Measurements from ENCODE around the gene FOXE3.

The FOXE3 gene

DNA sequence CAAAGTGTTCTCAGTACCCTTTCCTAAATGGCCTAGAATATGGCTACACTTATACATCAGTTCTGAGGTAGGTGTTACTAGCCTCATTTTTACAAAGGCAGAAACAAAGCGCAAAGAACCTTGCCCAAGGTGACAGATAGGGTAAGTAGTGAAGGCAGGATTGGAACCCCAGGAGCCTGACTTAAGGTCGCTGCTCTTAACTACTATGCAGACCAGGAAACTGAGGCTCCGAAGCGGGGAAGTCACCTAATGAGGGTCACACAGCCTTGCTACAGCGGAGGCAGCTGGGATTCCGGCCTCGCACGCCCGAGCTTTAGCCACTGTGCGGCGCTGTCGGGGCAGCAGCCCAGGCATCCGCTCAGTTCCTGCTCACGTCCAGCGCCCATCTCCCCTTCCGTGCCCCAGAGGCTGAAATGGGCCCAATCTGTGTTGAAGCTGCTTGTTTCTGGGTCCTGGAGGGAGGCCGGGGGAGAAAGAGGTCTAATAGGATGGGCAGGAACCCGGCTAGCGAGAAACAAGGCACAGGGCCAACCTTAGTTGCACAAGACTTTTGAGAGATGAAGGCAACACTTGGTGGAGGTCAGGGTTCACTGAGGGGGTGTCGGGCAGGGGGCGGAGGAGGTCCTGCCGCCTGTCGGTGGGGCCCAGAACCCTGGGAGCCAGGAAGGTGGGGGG lies 20.4 kb downstream of the FOXE3 start:
- DNase-seq, result peak; percentile 34

DNA sequence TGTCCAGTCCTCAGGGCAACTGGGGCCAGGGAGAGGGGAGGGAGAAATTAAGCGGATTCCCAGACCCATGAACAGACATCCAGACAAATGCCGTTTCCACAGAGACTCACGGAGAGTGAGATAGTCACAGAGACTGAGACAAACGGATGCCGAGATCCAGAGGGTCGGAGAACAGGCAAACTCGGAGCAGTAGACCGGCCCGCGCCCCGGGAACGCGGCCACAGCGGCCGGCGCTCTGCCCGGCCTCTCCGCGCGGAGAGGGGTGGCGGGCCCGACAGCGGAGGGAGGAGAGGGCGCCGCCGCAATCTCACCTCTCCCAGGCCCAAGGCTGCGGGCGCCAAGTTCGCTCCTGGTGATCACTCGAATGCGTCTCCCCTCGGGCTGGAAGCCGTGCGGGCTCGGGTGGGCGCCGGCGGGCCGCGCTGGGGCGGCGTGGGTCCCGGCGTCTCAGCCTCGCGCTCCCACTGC lies 20.9 kb downstream of the FOXE3 start:
- DNase-seq, result peak; percentile 44

DNA sequence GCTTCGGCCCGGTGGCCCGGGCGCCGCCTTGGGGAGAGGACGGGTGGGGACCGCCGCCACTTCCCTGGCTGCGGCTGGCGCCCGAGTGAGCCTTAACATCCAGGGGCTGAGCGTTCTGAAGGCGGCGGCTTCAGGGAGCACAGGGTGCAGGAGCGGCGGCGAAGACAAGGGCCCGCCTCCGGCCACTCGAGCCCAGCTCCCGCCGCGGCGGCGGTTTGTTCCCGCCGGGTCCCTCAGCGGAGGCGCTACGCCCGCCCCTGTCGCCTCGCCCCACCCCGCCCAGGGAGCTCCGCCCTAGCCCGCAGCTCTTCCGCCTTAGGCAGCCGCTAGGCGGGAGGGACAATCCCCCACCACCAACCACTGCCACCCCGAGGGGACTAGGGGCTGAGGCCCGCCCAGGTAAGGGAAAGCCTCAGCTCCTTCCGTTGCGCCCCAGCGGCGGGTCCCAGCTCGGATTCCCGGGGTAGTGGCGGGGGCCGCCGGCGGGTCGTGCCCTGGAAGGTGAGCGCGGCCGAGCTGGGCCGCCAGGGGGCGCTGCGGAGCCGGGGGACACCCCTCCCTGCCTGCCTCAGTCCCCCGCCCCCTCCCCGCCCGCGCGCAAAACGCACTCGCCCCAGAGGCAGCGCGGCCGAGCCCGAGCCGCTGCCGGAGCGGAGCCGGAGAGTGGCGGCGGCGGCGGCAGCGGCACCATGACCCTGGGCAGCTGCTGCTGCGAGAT lies 21.5 kb downstream of the FOXE3 start, which contains the start of gene FOXD2:
FOXD2 (plus strand) TSS at position 598 of the 718 bp plus-strand sequence; CDS start at position 690, 92 bp downstream.
- DNase-seq, result peak; percentile 82

- no peak for DNase-seq
Measured at GRCh38 chr1:47438165-47439016, 22.3 kb downstream of the FOXE3 start.

DNA sequence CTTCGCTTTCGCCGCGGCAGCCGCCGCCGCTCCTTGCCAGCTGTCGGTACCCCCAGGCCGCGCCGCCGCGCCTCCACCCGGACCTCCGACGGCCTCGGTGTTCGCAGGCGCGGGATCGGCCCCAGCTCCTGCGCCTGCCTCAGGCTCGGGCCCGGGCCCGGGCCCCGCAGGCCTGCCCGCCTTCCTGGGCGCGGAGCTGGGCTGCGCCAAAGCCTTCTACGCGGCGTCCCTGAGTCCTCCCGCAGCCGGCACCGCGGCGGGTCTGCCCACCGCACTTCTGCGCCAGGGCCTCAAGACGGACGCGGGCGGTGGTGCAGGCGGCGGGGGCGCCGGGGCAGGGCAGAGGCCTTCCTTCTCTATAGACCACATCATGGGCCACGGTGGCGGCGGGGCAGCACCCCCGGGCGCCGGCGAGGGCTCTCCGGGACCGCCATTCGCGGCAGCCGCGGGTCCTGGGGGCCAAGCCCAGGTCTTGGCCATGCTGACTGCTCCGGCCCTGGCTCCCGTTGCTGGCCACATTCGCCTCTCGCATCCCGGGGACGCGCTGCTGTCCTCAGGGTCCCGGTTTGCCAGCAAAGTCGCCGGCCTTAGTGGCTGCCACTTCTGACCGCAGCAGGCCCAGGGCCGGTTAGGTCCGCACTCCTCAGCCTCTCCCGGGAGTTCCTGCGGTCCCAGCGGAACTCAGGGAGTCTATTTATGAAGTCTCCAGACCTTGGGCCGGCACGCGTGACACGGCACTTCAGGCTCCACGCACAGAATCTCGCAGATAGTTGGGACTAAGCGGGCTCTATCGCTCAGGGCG lies 23.1 kb downstream of the FOXE3 start:
- DNase-seq, result no peak

GRCh38 chr1:47439819-47440598 lies 23.9 kb downstream of the FOXE3 start:
- DNase-seq, result no peak

- DNase-seq, result no peak
Measured at GRCh38 chr1:47440599-47441081, 24.6 kb downstream of the FOXE3 start.

DNA sequence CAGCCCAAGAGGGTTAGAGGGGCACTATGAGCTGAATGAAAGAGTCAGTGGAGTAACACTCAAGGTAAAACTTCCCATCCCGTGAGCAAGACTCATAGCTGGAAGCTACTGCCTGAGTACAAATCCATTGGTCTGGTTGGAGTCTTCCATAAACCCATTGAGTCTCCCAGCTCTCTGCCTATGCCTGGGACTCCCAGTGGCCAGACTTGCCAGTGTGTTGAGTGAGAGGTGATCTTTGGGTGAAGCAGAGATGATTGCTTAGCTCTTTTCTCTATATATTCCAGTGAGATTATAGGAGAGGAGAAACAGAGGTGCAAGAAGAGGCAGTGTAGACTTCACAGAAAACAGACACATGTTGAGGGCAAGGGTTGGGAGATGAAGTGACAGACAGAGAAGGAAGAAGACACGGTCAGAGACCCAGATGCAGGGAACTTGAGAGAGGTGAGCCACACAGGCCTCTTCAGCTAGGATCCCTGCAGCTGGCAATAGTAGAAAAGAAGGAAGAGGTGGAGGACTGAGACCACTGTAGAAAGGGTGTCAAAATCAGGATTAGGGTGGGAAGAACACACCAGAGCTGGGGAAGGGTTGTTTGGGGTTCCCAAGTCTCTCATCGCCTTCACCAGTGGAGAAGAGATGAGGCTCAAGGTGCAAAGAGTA lies 25.5 kb downstream of the FOXE3 start:
- no peak for DNase-seq

GRCh38 chr1:47442202-47442601 lies 26.1 kb downstream of the FOXE3 start:
- DNase-seq, result no peak

DNA sequence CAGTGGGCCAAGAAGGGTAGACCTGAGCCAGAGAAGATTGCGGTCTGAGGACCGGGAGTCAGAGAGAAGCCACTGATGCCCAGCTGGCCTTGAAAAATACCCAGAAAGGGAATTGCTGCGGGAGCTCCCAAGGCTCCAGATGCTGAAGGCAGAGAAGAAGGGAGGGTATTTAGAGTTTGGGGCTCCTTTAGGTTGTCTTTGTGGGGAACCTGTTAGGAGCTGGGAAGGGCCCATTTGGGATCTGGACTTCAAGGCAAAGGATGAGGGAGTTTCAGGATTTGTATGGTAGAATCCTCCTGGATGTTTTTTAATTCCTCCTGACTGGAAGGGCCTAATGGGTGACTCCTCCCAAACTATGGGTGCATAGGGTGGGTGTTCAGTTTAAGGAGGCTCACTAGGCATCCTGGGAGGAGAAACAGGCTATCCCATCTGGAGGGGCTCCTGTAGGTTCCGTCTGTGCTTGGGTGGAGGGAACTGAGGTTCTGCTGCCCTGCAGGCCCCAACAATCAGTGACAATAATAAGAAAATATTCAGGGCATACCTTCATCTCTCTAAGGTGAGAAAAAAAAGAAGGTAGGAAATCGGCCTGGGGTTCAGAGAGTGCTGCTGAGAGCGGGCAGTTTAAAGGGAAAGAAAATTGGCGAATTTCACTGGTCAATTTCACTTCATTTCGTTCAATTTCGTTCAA lies 26.9 kb downstream of the FOXE3 start:
- DNase-seq, result no peak

DNA sequence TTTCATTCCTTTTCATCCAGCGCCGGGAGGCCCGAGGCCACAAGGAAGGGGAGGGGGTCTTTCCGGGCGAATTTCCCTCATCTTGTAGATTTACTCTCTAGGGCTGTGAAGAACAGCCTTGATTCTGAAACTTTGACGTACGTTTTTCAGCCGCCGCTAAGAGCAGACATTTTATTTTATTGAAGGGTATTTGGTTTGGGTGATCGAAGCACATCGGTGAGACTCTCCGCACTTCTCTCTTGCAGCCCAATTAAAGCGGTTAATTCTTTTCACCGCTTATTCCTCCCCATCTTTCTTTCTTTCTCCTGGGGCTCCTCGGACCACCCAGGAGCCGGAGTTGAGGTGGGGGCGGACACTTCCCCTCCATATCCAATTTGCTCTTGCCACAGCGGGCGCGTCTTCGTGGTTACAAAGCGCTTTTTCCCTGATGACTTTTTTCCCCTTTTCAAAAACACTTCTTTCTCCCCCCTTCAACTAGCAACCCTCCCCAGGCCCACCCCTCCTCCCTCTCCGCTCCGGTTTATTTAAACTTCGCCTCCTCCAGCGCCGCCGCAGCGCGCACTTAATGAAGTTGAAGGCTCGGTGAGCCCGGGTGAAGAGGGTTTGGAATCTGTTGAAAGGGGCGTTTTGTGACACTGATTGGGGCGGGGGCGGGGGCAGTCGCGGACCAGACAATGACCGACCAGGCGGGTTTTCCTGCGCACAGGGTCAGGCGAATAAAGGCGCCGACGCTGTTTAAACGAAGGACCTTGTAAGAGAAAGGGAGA lies 27.6 kb downstream of the FOXE3 start:
- DNase-seq, result no peak

- DNase-seq, result no peak
Measured at GRCh38 chr1:47444297-47444561, 28.1 kb downstream of the FOXE3 start.

DNA sequence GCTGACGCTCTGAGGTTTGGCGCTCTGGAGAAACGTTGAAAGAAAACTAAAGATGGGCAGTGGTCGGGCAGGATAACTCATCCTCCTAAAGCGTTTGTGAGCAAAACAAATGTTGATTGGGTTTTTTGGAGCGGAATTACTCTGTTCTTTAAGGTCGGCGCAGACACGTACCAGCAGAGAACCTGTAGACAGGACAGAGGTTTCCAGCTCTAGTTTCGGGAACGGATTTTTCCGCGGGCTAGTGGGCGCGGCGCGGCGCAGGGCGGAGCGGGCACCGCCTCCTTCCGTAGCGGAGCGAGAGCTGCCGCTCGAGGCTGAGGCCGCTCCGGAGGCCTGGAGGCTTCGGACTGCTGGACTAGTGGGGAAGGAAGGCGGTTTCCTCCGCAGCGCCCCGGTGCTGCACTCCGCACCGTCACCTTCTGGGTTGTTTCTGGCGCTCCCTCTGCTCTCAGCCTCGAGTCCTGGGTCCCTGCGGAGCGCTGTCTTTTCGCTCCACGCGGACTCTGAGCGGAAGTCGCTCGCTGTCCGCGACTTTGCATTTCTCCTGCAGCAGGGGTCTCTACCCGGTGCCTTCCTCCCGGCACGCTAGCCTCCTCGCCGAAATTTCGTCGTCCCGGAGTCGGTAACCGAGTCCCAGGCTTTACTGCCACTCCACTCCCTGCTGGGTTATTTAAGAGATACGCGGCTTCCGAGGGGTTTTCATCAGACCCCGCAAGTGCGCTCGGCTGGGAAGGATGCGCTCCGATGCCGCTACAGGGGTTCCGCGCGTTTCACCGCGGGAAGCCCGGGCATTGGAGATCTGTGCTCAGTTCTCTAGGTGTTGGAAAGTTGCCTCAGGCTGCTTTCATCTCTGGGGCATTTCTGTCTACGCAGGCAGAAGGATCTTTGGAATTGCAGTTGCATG lies 28.7 kb downstream of the FOXE3 start:
- DNase-seq, result no peak

- no peak for DNase-seq
Measured at GRCh38 chr1:47445823-47446550, 29.9 kb downstream of the FOXE3 start.

DNA sequence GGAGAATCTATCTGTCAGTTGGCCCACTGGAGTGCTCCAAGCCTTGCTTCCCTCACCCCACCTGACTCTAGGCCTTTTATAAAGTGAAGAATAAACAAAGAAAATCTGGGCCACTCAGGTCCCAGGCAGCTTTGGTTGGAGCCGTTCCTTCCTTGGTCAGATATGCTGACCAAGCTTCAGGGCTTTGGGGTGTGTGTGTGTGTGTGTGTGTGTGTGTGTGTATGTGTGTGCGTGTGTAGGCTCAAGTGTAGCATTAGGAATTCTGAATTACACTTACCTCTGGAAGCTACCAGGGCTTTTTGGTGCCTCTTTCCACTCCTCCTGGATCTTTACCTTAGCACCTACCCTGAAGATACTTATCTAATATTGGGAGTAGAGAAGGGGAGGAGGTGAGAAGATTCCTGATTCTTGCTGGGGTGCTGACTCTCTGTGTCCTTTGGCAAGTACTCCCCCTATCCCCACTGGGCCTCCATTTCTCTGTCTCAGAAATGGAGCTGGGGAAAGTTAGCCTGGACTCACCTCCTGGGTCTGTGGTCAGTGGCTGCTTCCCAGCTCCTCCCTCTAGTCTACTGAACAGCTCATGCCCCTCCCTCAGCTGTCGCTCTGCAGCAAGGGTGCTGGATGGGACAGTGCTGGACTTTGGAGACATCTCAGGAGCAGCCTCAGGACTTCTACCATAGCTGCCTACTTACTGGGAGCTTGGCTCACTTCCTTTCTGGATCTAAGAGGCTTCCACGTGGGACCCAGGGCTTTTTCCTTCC lies 32.6 kb downstream of the FOXE3 start:
- no peak for DNase-seq

- DNase-seq, result no peak
Measured at GRCh38 chr1:47449822-47450552, 33.9 kb downstream of the FOXE3 start.

DNA sequence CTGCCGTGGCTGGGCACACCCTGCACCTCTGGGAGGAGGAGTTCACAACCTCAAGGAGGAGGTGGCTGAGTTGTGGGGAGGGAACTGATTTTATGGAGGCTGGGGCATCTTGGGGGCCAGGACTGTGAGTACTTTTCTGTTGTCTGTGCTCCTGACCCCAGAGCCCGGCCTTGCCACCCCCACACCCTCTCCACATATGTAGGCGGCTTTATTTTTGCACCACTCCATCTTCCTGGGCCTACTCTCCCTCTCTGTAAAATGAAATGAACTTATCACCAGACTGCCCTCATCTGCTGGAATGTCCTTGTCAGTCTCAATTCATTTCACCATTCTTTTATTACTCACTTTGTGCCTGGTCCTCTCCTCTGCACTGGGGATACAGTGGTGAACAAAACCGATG lies 34.5 kb downstream of the FOXE3 start:
- DNase-seq, result no peak
